GM21619 (cell line): ENCODE results near the gene ZNF438.

Experiments used
- ATAC-seq: cut with Tn5 transposase; IDR thresholded peaks from one replicate; pipeline ENCODE4 v1.9.1; 2021; ENCODE audit not compliant: unreplicated experiment

The ZNF438 gene

DNA sequence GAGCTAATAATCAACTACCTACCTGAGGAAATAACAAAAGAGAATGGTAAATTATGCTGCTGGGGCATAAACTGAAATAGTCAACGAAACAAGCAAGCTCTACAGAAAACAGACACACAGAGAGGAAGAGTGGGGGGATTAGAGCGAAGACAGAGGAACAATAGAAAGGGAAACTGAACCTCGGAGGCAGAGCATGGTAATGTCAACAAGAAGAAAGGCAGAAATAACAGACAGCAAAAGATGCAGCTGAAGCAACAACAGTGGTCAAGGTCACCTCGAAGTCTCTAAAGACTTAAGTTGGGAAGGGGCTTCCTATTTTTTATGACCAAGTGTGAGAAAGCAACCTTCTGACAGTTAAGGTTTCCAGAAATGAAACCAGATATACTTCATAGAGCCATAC is 177.0 kb downstream of the ZNF438 start:
- no peak for ATAC-seq

- no peak for ATAC-seq
Measured at GRCh38 chr10:30853066-30853465, 178.6 kb downstream of the ZNF438 start.

DNA sequence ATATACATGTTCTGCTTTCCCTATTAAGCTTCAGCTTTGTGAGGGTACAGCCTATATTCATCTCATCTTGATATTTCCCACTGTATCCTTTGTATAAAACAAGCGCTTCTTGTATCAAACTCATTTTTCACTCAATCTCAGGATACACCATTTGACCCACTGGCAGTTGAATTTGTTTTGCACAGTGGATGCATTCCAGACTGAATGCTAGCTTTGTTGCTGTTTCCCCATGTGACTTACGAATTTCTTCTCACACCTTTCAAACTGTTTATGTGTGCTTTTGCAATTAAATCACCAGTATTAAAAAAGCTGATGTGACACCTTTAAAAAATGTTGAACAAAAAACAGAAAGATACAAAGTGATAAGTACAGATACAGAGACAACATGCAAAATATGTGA is 180.9 kb downstream of the ZNF438 start:
- ATAC-seq = no peak

DNA sequence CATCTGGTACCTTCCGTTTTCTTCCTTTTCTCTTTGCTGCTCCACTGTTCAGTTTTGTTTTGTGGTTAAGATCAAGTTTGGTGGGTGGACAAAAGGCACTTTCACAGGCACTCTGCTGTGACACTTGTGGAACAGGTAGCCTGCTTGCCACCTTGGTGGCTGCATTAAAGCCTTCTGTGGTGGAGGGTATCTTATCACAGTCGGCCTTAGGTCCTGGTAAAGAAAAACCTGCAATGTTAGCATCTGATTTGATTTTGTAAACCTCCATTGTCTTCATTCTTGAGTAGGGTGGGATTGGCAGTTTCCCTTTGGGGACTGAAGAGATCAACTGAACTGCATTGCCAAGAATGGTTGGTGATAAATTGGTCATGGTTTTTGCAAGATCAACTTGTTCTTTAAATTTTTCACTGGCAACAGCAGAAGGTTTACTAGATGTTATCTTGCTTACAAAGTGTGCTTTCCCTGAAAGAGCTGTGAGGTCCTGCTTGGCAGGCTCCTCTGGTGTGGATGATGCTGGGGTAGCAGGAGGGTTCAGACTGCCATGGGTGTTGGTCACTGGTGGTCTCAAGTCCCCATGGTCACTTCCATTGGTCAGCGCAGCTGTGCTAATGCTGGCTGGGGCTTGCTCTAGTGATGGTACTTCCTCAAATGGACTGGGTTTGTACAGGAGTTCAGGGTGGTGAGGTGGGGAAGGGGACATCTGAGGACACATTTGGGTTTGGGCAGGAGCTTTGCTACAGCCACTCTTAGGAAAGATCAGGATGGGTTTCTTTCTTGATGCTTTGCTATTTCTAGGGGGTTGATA is 182.2 kb downstream of the ZNF438 start:
- no peak for ATAC-seq

DNA sequence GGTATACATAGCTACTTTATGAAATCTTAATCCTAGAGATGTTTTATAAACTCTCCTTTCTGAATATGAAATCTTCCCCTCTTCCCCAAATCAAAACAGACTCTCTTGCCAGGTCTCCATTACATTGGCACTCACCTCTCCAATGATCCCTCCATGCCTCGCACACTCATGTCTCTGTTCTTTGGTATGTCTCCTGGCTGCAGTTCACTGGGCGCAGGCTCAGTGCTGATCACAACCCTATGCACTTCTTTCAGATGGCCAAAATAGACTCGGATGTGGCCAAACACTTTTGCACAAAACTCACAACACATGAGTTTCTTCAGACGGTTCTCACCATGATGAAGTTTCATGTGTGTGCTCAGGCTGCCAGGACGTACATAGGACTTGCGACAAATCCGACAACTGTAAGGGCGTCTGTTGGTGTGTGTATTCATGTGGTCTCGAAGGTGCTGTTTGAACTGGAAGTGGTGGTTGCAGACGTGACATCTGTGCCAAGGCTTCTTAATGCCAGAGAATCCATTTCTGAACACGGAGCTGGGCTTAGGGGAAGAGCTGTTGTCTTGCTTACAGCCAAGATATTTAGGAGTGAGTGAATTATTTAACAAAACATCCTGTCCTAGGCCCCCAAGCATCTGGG is 183.2 kb downstream of the ZNF438 start:
- no peak for ATAC-seq

DNA sequence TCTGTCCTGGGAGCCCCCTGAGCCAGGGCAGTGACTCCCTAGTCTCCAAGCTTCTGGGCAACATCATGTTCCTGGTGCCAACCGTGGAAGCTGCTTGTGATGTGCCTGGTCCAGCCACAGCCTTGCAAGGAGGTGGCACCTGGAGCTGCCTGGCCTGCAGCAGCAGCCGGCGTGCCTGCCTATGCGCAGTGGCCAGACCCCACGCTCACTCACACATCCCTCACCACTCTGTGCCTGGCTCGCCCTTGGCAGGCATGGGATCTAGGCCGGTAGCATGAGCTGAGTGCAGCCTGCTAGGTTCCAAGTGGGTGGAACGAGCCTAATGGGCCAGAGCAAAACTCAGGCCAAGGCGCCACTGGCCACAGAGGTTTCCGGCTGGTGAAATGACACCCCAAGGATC is 184.0 kb downstream of the ZNF438 start:
- ATAC-seq = no peak

DNA sequence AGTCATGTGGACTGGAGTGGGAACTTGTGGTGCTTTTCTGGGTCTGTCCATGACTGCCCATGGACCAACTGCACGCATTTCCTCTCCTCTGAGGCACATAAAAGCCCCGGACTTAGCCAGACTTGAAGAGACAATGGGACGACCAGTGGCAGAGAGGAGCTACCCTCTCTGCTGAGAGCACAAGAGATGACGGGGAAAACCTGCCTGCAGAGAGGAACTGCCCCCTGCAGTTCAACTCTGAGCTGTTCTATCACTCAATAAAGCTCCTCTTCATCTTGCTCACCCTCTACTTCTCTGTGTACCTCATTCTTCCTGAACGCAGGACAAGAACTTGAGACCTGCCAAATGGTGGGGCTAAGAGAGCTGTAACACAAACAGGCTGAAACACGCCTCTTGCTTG is 184.5 kb downstream of the ZNF438 start:
- no peak for ATAC-seq

- no peak for ATAC-seq
Measured at GRCh38 chr10:30846710-30847109, 185.0 kb downstream of the ZNF438 start.

GRCh38 chr10:30842894-30843293 is 188.8 kb downstream of the ZNF438 start:
- no peak for ATAC-seq

DNA sequence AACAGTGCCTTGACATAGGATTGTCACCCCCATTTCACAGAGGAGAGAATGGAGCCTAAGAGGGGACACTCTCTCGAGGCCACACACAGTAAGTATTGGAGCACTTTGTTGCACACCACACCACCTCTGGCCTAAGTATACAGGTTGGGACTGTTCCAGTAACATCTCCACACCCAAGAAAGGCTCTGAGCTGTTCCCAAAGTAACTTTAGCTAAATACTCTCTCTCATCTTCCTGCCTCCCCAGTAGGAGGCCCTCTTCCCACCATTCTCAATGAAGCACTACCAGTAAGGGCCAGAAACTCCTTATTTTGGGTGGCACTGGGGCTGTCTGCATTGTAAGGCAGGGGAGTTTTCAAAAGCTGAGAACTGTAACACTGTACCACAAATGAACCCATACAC is 189.5 kb downstream of the ZNF438 start:
- ATAC-seq = no peak

GRCh38 chr10:30840395-30841050 is 191.1 kb downstream of the ZNF438 start:
- ATAC-seq = no peak

- ATAC-seq = no peak
Measured at GRCh38 chr10:30839652-30840051, 192.0 kb downstream of the ZNF438 start.

GRCh38 chr10:30836406-30836805 is 195.3 kb downstream of the ZNF438 start:
- no peak for ATAC-seq

GRCh38 chr10:30835146-30835545 is 196.5 kb downstream of the ZNF438 start:
- no peak for ATAC-seq

DNA sequence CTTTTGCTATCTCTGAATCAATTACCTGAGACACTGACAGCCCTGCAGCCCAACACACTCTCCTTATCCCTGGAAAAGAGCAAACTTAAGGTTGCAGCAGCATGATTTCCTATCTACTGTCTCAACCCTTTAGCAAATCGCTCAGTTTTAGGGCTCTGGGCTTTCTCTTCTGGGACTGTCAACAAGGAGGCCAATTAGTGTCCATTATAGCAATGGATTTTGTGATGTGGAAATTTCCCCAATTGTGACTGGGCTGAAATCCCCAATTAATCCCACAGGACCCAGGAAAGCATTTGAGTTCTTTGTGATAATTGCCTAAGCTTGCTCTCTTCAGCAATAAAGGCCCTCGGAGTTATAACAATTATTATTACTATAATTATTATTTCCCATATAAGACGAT is 197.0 kb downstream of the ZNF438 start:
- no peak for ATAC-seq

DNA sequence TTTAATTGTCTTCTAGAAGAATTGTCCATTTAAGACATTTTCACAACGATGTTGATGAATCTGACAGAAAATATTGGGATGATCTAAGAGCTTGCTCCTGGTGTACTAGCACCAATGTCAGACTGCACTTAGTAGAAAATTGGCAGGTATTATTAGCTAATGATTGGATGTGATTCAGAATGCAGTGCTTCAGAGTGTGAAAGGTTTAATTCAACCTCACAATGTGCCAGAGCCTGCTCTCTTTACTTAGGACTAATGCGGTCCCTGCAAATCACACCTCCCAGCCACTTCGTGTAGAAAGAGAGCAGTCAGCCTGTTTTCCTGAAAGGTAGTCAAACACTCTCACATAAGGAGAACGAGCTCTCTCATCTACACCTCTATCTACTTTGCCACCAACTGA is 197.5 kb downstream of the ZNF438 start:
- ATAC-seq = no peak

GRCh38 chr10:30833628-30833970 is 198.1 kb downstream of the ZNF438 start:
- no peak for ATAC-seq

DNA sequence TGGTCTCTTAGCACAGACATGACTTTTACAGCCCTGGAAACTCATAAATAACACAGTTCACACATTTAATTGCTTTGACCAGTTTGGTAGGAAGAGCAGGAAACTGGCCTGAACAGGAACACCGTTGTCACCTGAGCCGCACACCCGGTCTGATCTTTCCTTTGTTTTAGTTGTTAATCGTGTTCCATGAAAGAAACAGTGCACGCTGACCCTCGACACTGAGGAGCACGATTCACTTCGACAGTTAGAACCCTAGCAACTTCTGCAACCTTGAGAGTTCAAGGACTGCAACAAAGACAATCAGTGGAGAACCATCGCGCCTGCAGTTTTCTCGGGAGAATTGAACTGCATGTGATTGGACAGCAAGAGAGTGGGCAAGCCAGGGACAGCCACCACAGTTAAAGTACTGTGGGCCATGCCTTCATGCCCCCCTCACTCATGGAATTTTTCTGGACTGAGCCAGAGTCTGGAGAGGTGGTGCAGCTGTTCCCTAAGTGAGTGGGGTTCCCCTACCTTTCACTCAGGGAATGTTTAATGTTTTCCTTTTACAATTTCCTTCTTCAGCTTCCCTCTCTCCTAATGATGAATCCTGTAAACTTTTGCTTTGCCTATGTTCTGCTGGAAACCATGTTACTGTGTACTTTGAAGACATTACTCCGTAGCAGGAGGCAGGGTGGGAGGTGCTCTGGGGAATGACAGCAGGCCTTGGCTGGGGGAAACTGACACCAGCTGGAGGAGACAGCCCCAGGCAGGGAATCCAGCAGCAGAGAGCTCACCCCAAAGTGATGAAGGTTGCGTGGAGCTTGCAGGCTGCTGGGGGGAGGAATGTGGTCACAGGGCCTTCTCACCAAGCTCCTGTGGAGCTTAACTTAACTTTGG is 198.7 kb downstream of the ZNF438 start:
- ATAC-seq = no peak

DNA sequence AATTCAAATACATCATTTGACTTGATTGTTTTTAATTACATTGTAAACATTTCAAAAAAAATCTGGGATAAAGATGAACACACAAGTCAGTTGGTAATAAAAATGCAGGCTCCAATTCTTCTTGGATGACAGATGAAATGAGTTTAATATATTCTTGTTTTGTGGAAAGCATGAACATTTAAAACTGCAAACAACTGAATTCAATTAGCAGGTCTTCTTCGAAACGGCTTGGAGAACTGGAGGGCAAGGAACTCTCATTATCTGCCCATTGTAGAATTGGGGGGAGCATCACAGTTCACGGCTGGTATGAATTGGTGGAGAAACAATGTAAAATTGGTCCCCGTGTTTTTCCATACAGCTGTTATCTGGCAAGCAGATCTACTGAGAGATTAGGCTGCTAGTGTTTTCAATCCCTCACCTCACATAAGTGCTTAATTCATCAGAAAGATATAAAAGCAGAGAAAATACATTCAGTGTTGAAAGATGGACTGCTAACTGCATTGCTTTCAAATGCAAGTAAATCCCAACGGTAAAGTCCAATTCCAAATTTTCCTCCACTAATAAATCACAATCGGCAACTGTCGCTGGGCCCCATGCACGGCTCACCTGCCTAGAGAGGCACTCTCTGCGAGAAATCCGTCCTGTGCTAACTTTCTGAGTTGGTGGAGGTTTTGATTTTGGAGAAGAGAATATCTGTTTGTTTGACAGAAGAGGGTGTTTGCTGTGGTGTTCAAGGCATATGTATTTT is 199.5 kb downstream of the ZNF438 start:
- ATAC-seq = no peak

GRCh38 chr10:30831426-30831825 is 200.2 kb downstream of the ZNF438 start:
- ATAC-seq = no peak
